ENCODE data around the gene ESR1.

The ESR1 gene

DNA sequence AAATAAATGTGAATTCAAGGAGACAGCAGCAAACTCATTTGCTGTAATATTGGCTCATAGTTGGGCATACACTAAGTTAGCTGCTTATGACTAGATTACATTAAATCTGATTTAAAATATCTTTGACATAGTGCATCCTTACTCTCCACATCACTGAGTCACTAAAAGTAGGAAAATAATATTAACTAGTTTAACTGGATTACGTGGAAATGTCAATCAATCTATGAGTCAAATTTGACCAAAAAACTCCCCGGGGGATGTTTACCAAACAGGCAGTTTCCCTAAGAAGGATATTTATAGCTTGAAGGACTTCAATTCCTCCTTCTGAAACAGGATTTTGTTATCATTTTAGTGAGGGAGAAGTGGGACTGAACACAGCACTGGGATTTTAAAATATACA, 366.5 kb downstream of the ESR1 start:
- no peak for DNase-seq (ENCODE audit: low spot score)

DNA sequence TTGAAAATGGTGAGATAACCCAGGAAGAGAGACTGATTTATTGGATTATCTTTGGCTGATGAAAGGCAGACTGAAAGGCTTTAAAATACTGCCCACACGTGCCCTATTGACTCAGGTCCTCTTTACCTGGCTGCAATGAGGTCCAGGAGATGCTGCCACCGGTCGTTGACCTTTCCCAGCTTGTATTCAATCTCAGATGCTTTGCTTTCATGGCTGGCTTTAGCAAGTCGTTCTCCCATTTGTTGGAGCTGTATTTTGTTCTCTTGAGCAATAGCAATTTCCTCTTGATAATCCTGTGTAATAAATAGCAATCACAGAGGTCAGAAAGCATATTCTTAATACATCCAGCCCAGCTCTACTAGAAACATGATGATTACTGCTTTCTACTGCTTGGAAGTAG, 368.8 kb downstream of the ESR1 start:
- DNase-seq (ENCODE audit: low spot score), result no peak

All from HuH-7 (cell line).